ENCODE data around the gene GPR158.

DNA sequence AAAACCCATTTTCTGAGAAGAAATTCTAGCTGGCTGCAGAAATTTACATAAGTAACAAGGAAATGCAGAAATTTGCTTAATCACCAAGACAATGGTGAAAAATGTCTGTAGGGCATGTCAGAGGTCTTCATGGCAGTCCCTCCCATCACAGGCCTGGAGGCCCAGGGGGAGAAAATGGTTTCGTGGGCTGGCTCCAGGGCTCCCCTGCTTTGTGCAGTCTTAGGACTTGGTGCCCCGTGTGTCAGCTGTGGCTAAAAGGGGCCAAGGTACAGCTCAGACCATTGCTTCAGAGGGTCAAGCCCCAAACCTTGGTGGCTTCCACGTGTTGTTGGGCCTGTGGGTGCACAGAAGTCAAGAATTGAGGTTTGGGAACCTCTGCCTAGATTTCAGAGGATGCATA is 215.9 kb downstream of the GPR158 start:
- TF ChIP-seq KDM4B (IDR thresholded peaks at IDR 0.05; ENCODE audit: borderline replicate concordance in 2 of 2, low read depth in 1 of 2) (no peak), U2AF1 (optimal IDR thresholded peaks at IDR 0.05; ENCODE audit: low read depth, low read length) (no peak), TBL1XR1 (IDR thresholded peaks at IDR 0.05; ENCODE audit: low read length in 2 of 2) (no peak), SRSF3 (IDR thresholded peaks at IDR 0.05; ENCODE audit: insufficient read depth, low read length) (no peak), TAF1 (IDR thresholded peaks at IDR 0.05; ENCODE audit: control insufficient read depth, extremely low read depth, insufficient read depth, low read length, severe bottlenecking) (no peak), MXI1 (IDR thresholded peaks at IDR 0.05; ENCODE audit: low read depth, low read length) (no peak)
- TF ChIP-seq, protein P1, sequence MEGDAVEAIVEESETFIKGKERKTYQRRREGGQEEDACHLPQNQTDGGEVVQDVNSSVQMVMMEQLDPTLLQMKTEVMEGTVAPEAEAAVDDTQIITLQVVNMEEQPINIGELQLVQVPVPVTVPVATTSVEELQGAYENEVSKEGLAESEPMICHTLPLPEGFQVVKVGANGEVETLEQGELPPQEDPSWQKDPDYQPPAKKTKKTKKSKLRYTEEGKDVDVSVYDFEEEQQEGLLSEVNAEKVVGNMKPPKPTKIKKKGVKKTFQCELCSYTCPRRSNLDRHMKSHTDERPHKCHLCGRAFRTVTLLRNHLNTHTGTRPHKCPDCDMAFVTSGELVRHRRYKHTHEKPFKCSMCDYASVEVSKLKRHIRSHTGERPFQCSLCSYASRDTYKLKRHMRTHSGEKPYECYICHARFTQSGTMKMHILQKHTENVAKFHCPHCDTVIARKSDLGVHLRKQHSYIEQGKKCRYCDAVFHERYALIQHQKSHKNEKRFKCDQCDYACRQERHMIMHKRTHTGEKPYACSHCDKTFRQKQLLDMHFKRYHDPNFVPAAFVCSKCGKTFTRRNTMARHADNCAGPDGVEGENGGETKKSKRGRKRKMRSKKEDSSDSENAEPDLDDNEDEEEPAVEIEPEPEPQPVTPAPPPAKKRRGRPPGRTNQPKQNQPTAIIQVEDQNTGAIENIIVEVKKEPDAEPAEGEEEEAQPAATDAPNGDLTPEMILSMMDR (IDR thresholded peaks at IDR 0.05 in 2 of 3, conservative IDR thresholded peaks at IDR 0.05 in 1 of 3; ENCODE audit: insufficient read depth in 2 of 3, low read depth in 1 of 3, low read length in 3 of 3), result no peak
